Tibial nerve (tissue), 4 donors: Measurements from ENCODE around the gene LRP1. TPM values are rescaled to one million over a fixed set of nuclear protein-coding genes. Genes with fewer than 3 reads are reported as not detected.
A peak's percentile ranks its signal among the peaks of the same experiment; 100 is the strongest.

ENCODE experiments used
- DNase-seq, 2 donors: peaks; one replicate each; pipeline ENCODE4 v3.0.0-alpha.2; 2019; ENCODE audit warnings: low spot score in 2 of 2
- H3K27ac ChIP-seq, 4 donors: fragments of 200-600 bp; sonication (generic) in 3 of 4; one replicate each; pipeline ENCODE4 v1.5.1; 2017 to 2019; ENCODE audit warnings: mild to moderate bottlenecking in 1 of 4
- H3K27me3 ChIP-seq, 2 donors: fragments of 200-600 bp; sonication (generic) in 1 of 2; one replicate each; pipeline versions ENCODE4 v1.5.1 to v1.6.0; 2017 to 2019
- H3K36me3 ChIP-seq, 3 donors: fragments of 200-600 bp; sonication (generic); one replicate each; pipeline ENCODE4 v1.5.1; 2018 to 2019
- H3K4me1 ChIP-seq, 4 donors: fragments of 200-600 bp; sonication (generic) in 3 of 4; one replicate each; pipeline ENCODE4 v1.5.1; 2017 to 2019
- H3K4me3 ChIP-seq, 4 donors: fragments of 200-600 bp; sonication (generic) in 3 of 4; one replicate each; pipeline ENCODE4 v1.5.1; 2017 to 2019; ENCODE audit warnings: mild to moderate bottlenecking in 1 of 4, moderate library complexity in 1 of 4
- H3K9me3 ChIP-seq, 4 donors: fragments of 200-600 bp; sonication (generic) in 3 of 4; one replicate each; pipeline ENCODE4 v1.5.1; 2017 to 2019
- CTCF ChIP-seq, 5 experiments: fragments of 200-600 bp in 3 of 5; fragments of 450-650 bp in 2 of 5; sonication (generic) in 3 of 5; IDR thresholded peaks; one replicate each; pipeline ENCODE4 v1.5.1; 2016 to 2019; ENCODE audit warnings: antibody characterized with exemption in 5 of 5, mild to moderate bottlenecking in 3 of 5, moderate library complexity in 2 of 5
- EP300 ChIP-seq, 2 donors: sonication (generic); formaldehyde crosslinking; IDR thresholded peaks; one replicate each; pipeline ENCODE4 v1.6.1; 2017; ENCODE audit warnings: antibody characterized with exemption in 2 of 2, mild to moderate bottlenecking in 1 of 2
- POLR2A ChIP-seq, 2 donors: fragments of 450-650 bp; IDR thresholded peaks; one replicate each; pipeline ENCODE4 v1.6.1; 2017; ENCODE audit warnings: antibody characterized with exemption in 2 of 2, mild to moderate bottlenecking in 2 of 2, moderate library complexity in 2 of 2
- WGBS, 2 donors: methylation state at CpG; one replicate each; pipeline ENCODE4 v1.1.5; 2018; 5-methylcytosine and 5-hydroxymethylcytosine counted together
- total RNA-seq, 4 donors: library from RNA; depleted of rRNA; stranded (reverse); fragments of >200 nt; gene quantifications; one replicate each; pipeline ENCODE4 v1.1.0, GENCODE V29; 2016

LRP1 gene
- total RNA-seq, 4 donors from 2014 or later: 410 to 653 (median 527) TPM

GRCh38 chr12:57236925-57237595 is 108.8 kb downstream of the LRP1 start:
- DNase-seq: no peak
- WGBS, 2 donors: 40 to 44% methylated on average over 9 of the region's 9 CpGs
- peak overlapping the region in 1 of 4 donors; percentile 15 for H3K4me3 ChIP-seq
- peaks cover 0 to 76% (median 48%) of the 10 kb centered on the region in 4 donors for H3K4me1 ChIP-seq
- no peaks in the 10 kb centered on the region for H3K9me3 ChIP-seq
- H3K36me3 ChIP-seq: peaks cover 0 to 28% (median 12%) of the 10 kb centered on the region in 3 donors
- no peak for TF ChIP-seq CTCF (IDR thresholded peaks at IDR 0.05)
- TF ChIP-seq POLR2A (IDR thresholded peaks at IDR 0.05): no peak
- no peak for TF ChIP-seq EP300 (IDR thresholded peaks at IDR 0.05)
- peaks cover 0 to 56% of the 10 kb centered on the region in 2 donors for H3K27me3 ChIP-seq
- H3K27ac ChIP-seq: no peak overlapping the region

- H3K9me3 ChIP-seq: no peaks in the 10 kb centered on the region
- peaks cover 2 to 61% of the 10 kb centered on the region in 2 donors for H3K27me3 ChIP-seq
- TF ChIP-seq EP300 (IDR thresholded peaks at IDR 0.05): no peak
- no peak for TF ChIP-seq POLR2A (IDR thresholded peaks at IDR 0.05)
- TF ChIP-seq CTCF (IDR thresholded peaks at IDR 0.05): no peak
- no peak for DNase-seq
- WGBS, 2 donors: 69 to 75% methylated on average over 5 of the region's 5 CpGs
- no peak overlapping the region for H3K27ac ChIP-seq
- H3K36me3 ChIP-seq: peaks cover 0 to 23% (median 7%) of the 10 kb centered on the region in 3 donors
- peaks cover 0 to 81% (median 53%) of the 10 kb centered on the region in 4 donors for H3K4me1 ChIP-seq
- H3K4me3 ChIP-seq: peak overlapping the region in 1 of 4 donors; percentile 45
Measured at GRCh38 chr12:57237596-57237931, 109.3 kb downstream of the LRP1 start.

- TF ChIP-seq POLR2A (IDR thresholded peaks at IDR 0.05): no peak
- TF ChIP-seq EP300 (IDR thresholded peaks at IDR 0.05): no peak
- TF ChIP-seq CTCF (IDR thresholded peaks at IDR 0.05): no peak
- H3K4me1 ChIP-seq: peaks cover 5 to 87% (median 59%) of the 10 kb centered on the region in 4 donors
- H3K4me3 ChIP-seq: peak overlapping the region; percentile 30 to 55 (median 38)
- peaks cover 0 to 17% (median 2%) of the 10 kb centered on the region in 3 donors for H3K36me3 ChIP-seq
- H3K27me3 ChIP-seq: peaks cover 5 to 67% of the 10 kb centered on the region in 2 donors
- 4 to 10% methylated on average over 58 to 63 of the region's 63 CpGs for WGBS, 2 donors
- H3K9me3 ChIP-seq: no peaks in the 10 kb centered on the region
- H3K27ac ChIP-seq: no peak overlapping the region
- DNase-seq: no peak
Measured at GRCh38 chr12:57237932-57238853, 109.9 kb downstream of the LRP1 start.

- Histone ChIP-seq H3K27me3 (peaks cover 8 to 75% of the 10 kb centered on the region in 2 donors), H3K4me1 (peaks cover 5 to 95% (median 66%) of the 10 kb centered on the region in 4 donors)
Measured at GRCh38 chr12:57238854-57239554, 110.7 kb downstream of the LRP1 start.

More at GRCh38 chr12:57238854-57239554, 110.7 kb downstream of the LRP1 start:
- 5% methylated on average over 24 to 25 of the region's 47 CpGs for WGBS, 2 donors
- no peak overlapping the region for H3K27ac ChIP-seq
- H3K9me3 ChIP-seq: no peaks in the 10 kb centered on the region
- peak; percentile 99 to 100 (median 100) for TF ChIP-seq CTCF (IDR thresholded peaks at IDR 0.05)
- no peak for TF ChIP-seq POLR2A (IDR thresholded peaks at IDR 0.05)
- peak in 1 of 2 donors; percentile 58 for TF ChIP-seq EP300 (IDR thresholded peaks at IDR 0.05)
- H3K4me3 ChIP-seq: peak overlapping the region; percentile 30 to 55 (median 38)
- DNase-seq: peak; percentile 76 to 86
- peaks cover 0 to 9% (median 0%) of the 10 kb centered on the region in 3 donors for H3K36me3 ChIP-seq
